GM21423 (cell line): Measurements from ENCODE around the gene ALKBH5.

Source experiments
- ATAC-seq: cut with Tn5 transposase; IDR thresholded peaks from one replicate; pipeline ENCODE4 v1.9.1; 2021; ENCODE audit warnings: mild to moderate bottlenecking, moderate library complexity; ENCODE audit not compliant: unreplicated experiment

ALKBH5 gene

GRCh38 chr17:18257268-18257981, 73.8 kb downstream of the ALKBH5 start:
- no peak for ATAC-seq

- no peak for ATAC-seq
Measured at GRCh38 chr17:18257982-18258355, 74.3 kb downstream of the ALKBH5 start.

- ATAC-seq, result peak; percentile 27
Measured at GRCh38 chr17:18258356-18259038, 74.9 kb downstream of the ALKBH5 start, which contains the start of gene FLII. Gene FLII (minus strand): TSS chr17:18258738. CDS start chr17:18258690, 48 bp downstream.
